ENCODE results near the gene ZNF281. TPM values are rescaled to one million over a fixed set of nuclear protein-coding genes. Genes with fewer than 3 reads are reported as not detected.

The ZNF281 gene
- polyA plus RNA-seq, 1 donor (not counting 4 experiments of a cell fraction or from before 2014, with no cell fraction given): 14.7 TPM

Other genes with a start within 250 kb of the ZNF281 start
- 0.90 to 6.2 TPM (median 3.7 TPM) in 3 replicates for gene KIF14, start 210.7 kb upstream of the ZNF281 start, polyA plus RNA-seq